ENCODE results near the gene BBIP1. TPM values are rescaled to one million over a fixed set of nuclear protein-coding genes. Genes with fewer than 3 reads are reported as not detected.

The BBIP1 gene
- total and polyA plus RNA-seq, 9 of the 15 experiments (the other 6 are each of a cell fraction or from before 2014, with no cell fraction given), result 5.2 to 31.0 (median 19.4) TPM

DNA sequence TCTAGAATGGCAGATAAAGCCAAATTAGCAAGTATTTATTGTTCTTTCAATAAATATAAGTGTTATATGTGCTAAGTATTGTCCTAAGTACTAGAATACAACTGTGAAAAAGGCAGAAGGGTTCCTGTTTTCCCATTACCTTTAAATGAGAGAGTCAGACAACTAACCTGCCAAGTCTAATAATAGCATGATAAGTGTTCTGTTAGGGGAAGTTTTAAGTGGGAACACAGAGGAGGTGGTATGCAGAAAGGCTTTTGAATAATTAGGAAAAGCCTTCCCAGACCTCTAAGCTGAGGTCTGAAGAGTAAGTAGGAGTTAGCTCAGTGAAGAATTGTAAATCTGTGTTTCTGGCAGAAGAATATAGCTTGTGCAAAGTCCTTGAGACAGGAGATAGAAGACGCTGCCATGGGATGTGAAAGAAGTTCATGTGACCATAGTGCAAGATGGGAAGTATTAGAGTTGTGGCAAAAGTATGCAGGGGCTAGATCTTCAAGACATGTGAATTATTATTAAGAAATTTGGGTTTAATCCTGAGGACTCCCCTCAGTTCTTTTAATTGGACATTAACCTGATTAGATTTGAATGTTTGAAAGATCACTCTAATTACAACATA lies 12.9 kb upstream of the BBIP1 start (continued):
- TF ChIP-seq, protein P1, sequence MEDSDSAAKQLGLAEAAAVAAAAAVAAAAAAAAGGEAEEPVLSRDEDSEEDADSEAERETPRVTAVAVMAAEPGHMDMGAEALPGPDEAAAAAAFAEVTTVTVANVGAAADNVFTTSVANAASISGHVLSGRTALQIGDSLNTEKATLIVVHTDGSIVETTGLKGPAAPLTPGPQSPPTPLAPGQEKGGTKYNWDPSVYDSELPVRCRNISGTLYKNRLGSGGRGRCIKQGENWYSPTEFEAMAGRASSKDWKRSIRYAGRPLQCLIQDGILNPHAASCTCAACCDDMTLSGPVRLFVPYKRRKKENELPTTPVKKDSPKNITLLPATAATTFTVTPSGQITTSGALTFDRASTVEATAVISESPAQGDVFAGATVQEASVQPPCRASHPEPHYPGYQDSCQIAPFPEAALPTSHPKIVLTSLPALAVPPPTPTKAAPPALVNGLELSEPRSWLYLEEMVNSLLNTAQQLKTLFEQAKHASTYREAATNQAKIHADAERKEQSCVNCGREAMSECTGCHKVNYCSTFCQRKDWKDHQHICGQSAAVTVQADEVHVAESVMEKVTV (CRISPR knock-in tag; IDR thresholded peaks at IDR 0.05), result no peak
- TF ChIP-seq, protein P2, sequence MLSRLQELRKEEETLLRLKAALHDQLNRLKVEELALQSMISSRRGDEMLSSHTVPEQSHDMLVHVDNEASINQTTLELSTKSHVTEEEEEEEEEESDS (CRISPR knock-in tag; IDR thresholded peaks at IDR 0.05), result no peak

DNA sequence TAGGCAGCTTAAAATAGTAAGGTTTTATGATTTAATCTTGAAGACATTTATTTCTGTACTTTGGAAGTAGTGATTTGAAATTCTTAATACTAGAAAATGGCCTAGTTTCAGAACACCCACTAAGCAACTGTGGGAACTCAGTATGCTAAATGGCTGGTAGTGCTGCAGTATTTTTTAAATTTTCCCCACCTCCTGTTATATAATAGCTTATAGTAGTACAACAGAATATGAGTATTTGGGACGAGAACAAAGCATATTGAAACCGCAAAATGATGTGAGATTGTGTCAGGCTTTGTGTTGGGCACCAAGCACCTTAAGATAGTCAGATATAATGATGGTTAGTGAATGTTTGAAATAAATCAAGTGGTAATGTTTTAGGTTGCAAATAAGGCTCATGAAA lies 8.5 kb upstream of the BBIP1 start:
- intact Hi-C loops (cut with micrococcal nuclease) (no loop called here), in situ Hi-C loops (cut with MboI) (no loop called here)
- Histone ChIP-seq H3K79me2 (ENCODE audit: control insufficient read depth, insufficient read depth, low read length) (peaks cover 94% of the 10 kb centered on the region), H3K9ac (ENCODE audit: insufficient read depth in 1 of 2, low read depth in 2 of 2, low read length in 2 of 2) (no peak overlapping the region), H4K20me1 (replicated peaks; ENCODE audit: control insufficient read depth, insufficient read depth, low read length) (0 out of 2 replicates have a peak, but pooled peaks cover 4% of the 10 kb centered on the region), H2AFZ (ENCODE audit: low read depth, low read length) (no peak overlapping the region), H3K4me3 (no peak overlapping the region), H3K4me2 (ENCODE audit: insufficient read depth, low read length) (no peak overlapping the region), H3K36me3 (ENCODE audit: control insufficient read depth, insufficient read depth, low read length) (no peaks in the 10 kb centered on the region), H3K27ac (ENCODE audit: extremely low read depth, low read depth, low read length) (no peak overlapping the region), H3K4me1 (replicated peaks in 1 of 2; ENCODE audit: control insufficient read depth in 2 of 2, insufficient read depth in 2 of 2, low read length in 2 of 2) (peaks cover 0 to 9% of the 10 kb centered on the region in 2 experiments; a peak in 2 of 5 replicates), H3K9me1 (ENCODE audit: control insufficient read depth, insufficient read depth, low read length) (no peaks in the 10 kb centered on the region), H3K27me3 (ENCODE audit: control insufficient read depth in 2 of 2, insufficient read depth in 2 of 2, low read length in 2 of 2) (no peaks in the 10 kb centered on the region), H3K9me3 (replicated peaks; ENCODE audit: control insufficient read depth, insufficient read depth, low read depth, low read length) (no peaks in the 10 kb centered on the region)
- no peak for ATAC-seq
- POLR2A ChIA-PET, result interaction anchor here (0.8 to 3.6 kb wide), 2 partner anchors 9 to 56 kb away, joined by 3 to 16 read pairs; partner anchors contain the start of genes BBIP1, PDCD4 and SHOC2
- no TSS peak for BruUV-seq (replicated peaks)
- 100% methylated on average over 2 of the region's 2 CpGs for whole genome bisulfite sequencing (ENCODE audit: insufficient coverage, low coverage, missing lambda C conversion rate)
- TF ChIP-seq TAF7 (tag; IDR thresholded peaks at IDR 0.05) (no peak), CBX5 (IDR thresholded peaks at IDR 0.05; ENCODE audit: borderline replicate concordance, low read depth) (no peak), ZSCAN29 (IDR thresholded peaks at IDR 0.05) (no peak), ZNF764 (CRISPR knock-in tag; IDR thresholded peaks at IDR 0.05; ENCODE audit: low read depth) (no peak)
- no peak for FAIRE-seq
- DNase-seq (ENCODE audit: extremely low read depth in 1 of 4, low spot score in 3 of 4), result no peak
- CTCF ChIA-PET (ENCODE audit: low intra/inter-chr PET ratio), result no interaction called here

All from K562 (cell line).